ENCODE results near the gene MLXIP. TPM values are rescaled to one million over a fixed set of nuclear protein-coding genes. Genes with fewer than 3 reads are reported as not detected.

Gene MLXIP
- polyA plus RNA-seq, 12 donors = 19.4 to 228 (median 32.2) TPM

- DNase-seq = peak; percentile 78
These were observed 44.6 kb downstream of the MLXIP start for GRCh38 chr12:122123051-122123760.

GRCh38 chr12:122123761-122124145 is 45.2 kb downstream of the MLXIP start:
- DNase-seq = no peak

- DNase-seq = no peak
These were observed 45.8 kb downstream of the MLXIP start for GRCh38 chr12:122124370-122124769.

GRCh38 chr12:122125452-122126341 is 47.1 kb downstream of the MLXIP start:
- DNase-seq = no peak

GRCh38 chr12:122126342-122126635 is 47.7 kb downstream of the MLXIP start:
- DNase-seq = no peak

- no peak for DNase-seq
These were observed 48.4 kb downstream of the MLXIP start for GRCh38 chr12:122126713-122127597.

GRCh38 chr12:122127839-122128238 is 49.3 kb downstream of the MLXIP start:
- DNase-seq = no peak

- no peak for DNase-seq
These were observed 49.9 kb downstream of the MLXIP start for GRCh38 chr12:122128481-122128880.

GRCh38 chr12:122129131-122129530 is 50.6 kb downstream of the MLXIP start:
- DNase-seq = no peak

- no peak for DNase-seq
These were observed 51.6 kb downstream of the MLXIP start for GRCh38 chr12:122130150-122130549.

GRCh38 chr12:122133192-122133950 is 54.8 kb downstream of the MLXIP start:
- DNase-seq = no peak

GRCh38 chr12:122135437-122136031 is 57.0 kb downstream of the MLXIP start:
- DNase-seq = no peak

- no peak for DNase-seq
These were observed 58.7 kb downstream of the MLXIP start for GRCh38 chr12:122137229-122137628.

- DNase-seq = no peak
These were observed 59.1 kb downstream of the MLXIP start for GRCh38 chr12:122137681-122138080.

- DNase-seq = no peak
These were observed 59.6 kb downstream of the MLXIP start for GRCh38 chr12:122138181-122138580.

GRCh38 chr12:122138616-122139015 is 60.1 kb downstream of the MLXIP start:
- DNase-seq = no peak

- DNase-seq = no peak
These were observed 60.7 kb downstream of the MLXIP start for GRCh38 chr12:122139266-122139665.

GRCh38 chr12:122139941-122140340 is 61.4 kb downstream of the MLXIP start:
- no peak for DNase-seq

- no peak for DNase-seq
These were observed 62.1 kb downstream of the MLXIP start for GRCh38 chr12:122140467-122141257.

Measured in muscle of arm (tissue), 12 donors.